ENCODE results near the gene MORN3.
A peak's percentile ranks its signal among the peaks of the same experiment; 100 is the strongest.
"Not testable (repeated sequence)": the region's sequence is repeated elsewhere in the genome, so short reads cannot be mapped to it uniquely, and the experiment has no call there.

The MORN3 gene

GRCh38 chr12:121637231-121637914, 32.1 kb downstream of the MORN3 start:
- DNase-seq, result peak; percentile 68

- no peak for DNase-seq
Measured at GRCh38 chr12:121634836-121635235, 34.6 kb downstream of the MORN3 start.

- DNase-seq, result not testable (repeated sequence)
Measured at GRCh38 chr12:121633833-121634196, 35.6 kb downstream of the MORN3 start.

- DNase-seq, result no peak
Measured at GRCh38 chr12:121632069-121632970, 37.1 kb downstream of the MORN3 start.

- no peak for DNase-seq
Measured at GRCh38 chr12:121630791-121631355, 38.6 kb downstream of the MORN3 start.

GRCh38 chr12:121628536-121628935, 40.9 kb downstream of the MORN3 start:
- peak; percentile 36 for DNase-seq

- peak; percentile 42 for DNase-seq
Measured at GRCh38 chr12:121628037-121628436, 41.4 kb downstream of the MORN3 start.

- peak; percentile 94 for DNase-seq
Measured at GRCh38 chr12:121626853-121627640, 42.4 kb downstream of the MORN3 start.

GRCh38 chr12:121626087-121626852, 43.2 kb downstream of the MORN3 start, which contains the start of gene ORAI1:
TSS of gene ORAI1 (plus strand) at chr12:121626530.
- DNase-seq, result peak; percentile 98

- DNase-seq, result no peak
Measured at GRCh38 chr12:121620333-121620891, 49.0 kb downstream of the MORN3 start.

GRCh38 chr12:121618659-121619233, 50.7 kb downstream of the MORN3 start:
- no peak for DNase-seq

GRCh38 chr12:121614872-121615467, 54.5 kb downstream of the MORN3 start:
- DNase-seq, result no peak

- DNase-seq, result no peak
Measured at GRCh38 chr12:121613462-121613861, 56.0 kb downstream of the MORN3 start.

- peak; percentile 41 for DNase-seq
Measured at GRCh38 chr12:121611306-121611705, 58.1 kb downstream of the MORN3 start.

GRCh38 chr12:121610239-121611149, 59.0 kb downstream of the MORN3 start:
- DNase-seq, result no peak

- no peak for DNase-seq
Measured at GRCh38 chr12:121608301-121608700, 61.2 kb downstream of the MORN3 start.

- DNase-seq, result no peak
Measured at GRCh38 chr12:121603581-121603980, 65.9 kb downstream of the MORN3 start.

GRCh38 chr12:121602766-121603165, 66.7 kb downstream of the MORN3 start:
- DNase-seq, result no peak

- DNase-seq, result no peak
Measured at GRCh38 chr12:121600702-121601336, 68.6 kb downstream of the MORN3 start.

Measured in stimulated activated CD4-positive, alpha-beta T cell treated with anti-CD3 and anti-CD28 coated beads, Interleukin-15, amount 100 ng/mL, for 24 hours (primary cell).